HG03457 (cell line): Measurements from ENCODE around the gene ZNF580.

ENCODE experiments used
- ATAC-seq: cut with Tn5 transposase; IDR thresholded peaks from one replicate; pipeline ENCODE4 v1.9.1; 2021; ENCODE audit warnings: moderate number of reproducible peaks; ENCODE audit not compliant: unreplicated experiment

The ZNF580 gene

DNA sequence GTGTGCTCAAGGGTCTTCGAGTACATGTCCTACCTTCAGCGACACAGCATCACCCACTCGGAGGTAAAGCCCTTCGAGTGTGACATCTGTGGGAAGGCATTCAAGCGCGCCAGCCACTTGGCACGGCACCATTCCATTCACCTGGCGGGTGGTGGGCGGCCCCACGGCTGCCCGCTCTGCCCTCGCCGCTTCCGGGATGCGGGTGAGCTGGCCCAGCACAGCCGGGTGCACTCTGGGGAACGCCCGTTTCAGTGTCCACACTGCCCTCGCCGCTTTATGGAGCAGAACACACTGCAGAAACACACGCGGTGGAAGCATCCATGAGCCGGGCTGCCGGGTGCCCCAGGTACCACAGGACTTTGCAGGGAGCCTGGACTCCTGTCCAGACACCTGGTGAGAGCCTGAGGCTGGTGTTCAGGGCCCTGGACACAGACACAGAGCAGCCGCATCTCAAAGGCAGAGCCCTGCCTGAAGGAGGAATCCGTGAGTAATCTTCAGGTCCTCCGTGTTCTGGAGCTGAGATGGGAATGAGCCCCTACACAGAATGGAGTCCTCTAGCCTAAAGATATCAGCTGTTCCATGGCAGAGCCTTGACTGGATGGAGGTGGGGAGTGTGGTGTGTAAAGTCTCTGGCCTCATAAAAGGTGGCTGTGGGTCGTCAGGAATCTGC lies 4.2 kb downstream of the ZNF580 start:
- no peak for ATAC-seq

DNA sequence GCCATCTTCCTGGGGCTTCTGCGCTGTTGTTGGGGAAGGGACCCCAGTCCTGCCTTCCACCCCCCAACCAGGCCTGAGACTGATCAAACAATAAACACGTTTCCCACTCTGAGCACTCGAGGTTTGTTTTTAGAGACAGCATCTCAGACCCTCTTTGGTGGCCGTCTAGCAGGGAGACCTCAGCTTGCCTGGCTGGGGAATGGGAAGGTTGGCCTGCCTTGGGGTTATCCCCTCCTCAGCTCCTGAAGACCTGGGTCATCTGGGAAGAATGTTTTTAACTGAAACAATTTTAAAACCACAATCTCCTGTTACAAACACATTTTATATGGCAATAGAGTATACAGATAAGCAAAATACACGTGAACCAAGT lies 4.7 kb downstream of the ZNF580 start:
- ATAC-seq = no peak

DNA sequence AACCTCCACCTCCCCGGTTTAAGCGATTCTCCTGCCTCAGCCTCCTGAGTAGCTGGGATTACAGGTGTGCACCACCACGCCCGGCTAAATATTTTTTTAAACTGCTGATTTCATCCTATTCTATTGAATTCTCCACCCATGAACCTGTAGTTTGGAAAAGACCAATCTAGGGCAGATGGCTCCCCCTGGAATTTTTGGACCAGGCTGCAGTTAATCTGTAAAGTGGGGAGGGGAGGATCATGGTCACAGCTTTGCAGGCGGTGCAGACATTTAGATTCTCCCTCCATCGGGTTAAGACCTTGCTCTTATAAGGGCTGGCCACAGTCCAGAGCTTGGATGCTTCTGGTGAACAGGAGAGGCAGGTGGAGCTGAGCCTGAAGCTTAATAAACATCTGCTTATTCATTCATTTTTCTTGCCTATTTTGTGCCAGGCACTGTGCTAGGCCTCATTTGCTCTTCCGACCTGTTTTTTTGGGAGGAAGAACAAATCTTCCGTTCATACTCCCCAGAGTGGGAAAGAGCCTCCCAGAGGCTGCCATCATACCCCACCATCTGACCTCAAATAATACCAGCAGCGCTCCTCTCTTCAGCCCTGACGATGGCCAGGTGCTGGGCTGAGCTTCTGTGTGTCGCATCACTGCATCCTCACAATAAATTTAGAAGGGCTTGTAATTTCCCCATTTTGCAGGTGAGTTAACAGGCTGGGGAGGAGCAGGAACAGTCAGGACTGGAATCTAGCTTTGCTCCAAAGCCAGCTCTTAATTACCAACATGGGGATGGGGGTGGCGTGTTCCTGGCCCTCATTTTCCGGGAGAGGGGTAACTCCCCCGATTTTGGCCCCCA lies 6.3 kb downstream of the ZNF580 start:
- no peak for ATAC-seq

DNA sequence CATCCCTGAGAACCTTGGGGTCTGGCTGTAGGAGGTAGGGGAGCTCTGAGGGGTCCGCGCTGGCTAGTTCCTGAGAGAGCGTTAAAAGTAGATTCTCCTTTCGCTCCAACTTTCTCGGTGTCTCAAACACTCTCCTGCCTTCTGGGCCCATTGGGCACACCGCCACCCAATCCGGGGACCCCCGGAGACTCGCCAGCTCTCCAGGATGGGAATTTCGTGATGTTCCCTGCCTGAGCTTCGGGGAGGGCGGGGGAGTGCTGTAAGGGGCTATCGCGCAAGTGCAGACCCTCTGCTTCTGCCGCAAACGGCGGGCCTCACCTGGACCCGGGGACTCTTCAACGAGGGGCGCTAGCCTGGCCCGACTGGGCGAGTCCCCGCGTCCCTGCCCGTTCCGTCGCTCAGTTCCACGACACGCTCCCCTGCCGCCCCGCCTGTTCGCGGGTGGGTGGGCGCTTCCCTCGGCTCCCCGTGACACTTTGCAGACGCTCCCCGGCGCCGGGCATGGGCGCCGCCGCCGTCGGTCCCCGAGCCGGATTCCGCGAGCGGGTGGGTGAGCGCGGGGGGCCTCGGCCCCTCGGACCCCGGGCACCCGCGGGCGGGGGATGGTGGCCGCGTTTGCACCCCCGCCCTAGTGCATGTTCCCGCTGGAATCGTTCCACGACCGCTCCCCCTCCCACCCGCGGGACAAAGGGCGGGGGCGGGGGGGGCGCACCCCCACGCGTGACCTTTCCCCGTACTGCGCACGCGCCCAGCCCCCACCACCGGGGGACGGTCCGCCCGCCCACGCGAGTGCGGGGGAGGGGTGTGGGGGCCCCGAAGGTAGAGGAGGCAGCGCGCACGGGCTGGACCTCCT lies 7.2 kb downstream of the ZNF580 start, which contains the start of gene CCDC106:
Gene CCDC106 (plus strand): TSS at position 481 of the 853 bp plus-strand sequence. CDS start 835 bp downstream, outside the sequence.
- no peak for ATAC-seq

DNA sequence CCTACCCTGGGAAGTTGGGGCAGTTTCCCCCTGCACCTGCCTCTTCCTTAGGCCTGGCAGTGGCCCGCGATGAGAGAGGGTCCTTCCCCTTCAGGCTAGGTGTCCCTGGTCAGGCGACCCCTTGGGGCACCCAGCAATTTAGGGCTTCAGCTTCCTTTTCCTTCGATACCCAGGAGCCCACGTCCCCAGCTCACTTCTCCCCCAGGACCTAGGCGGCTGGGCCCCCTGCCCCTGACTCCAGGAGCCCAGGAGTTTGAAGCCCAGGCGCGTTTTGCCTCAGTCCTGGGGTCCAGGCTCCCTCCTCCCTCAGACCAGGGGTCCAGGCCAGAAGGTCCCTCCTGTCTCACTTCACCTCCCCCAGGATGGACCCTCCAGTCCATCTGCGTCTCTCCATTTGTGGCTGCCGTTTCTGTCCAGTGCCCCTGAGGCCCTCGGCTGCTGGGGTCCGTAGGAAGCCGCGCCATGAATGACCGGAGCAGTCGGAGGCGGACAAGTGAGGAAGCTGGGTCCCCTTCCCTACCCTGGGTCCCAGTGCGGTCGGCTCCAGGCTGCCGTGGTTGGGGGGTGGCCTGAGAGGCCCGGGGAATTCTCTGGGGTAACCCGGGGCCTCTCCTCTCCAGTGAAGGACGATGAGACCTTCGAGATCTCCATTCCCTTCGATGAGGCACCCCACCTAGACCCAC lies 7.9 kb downstream of the ZNF580 start:
- ATAC-seq = no peak

DNA sequence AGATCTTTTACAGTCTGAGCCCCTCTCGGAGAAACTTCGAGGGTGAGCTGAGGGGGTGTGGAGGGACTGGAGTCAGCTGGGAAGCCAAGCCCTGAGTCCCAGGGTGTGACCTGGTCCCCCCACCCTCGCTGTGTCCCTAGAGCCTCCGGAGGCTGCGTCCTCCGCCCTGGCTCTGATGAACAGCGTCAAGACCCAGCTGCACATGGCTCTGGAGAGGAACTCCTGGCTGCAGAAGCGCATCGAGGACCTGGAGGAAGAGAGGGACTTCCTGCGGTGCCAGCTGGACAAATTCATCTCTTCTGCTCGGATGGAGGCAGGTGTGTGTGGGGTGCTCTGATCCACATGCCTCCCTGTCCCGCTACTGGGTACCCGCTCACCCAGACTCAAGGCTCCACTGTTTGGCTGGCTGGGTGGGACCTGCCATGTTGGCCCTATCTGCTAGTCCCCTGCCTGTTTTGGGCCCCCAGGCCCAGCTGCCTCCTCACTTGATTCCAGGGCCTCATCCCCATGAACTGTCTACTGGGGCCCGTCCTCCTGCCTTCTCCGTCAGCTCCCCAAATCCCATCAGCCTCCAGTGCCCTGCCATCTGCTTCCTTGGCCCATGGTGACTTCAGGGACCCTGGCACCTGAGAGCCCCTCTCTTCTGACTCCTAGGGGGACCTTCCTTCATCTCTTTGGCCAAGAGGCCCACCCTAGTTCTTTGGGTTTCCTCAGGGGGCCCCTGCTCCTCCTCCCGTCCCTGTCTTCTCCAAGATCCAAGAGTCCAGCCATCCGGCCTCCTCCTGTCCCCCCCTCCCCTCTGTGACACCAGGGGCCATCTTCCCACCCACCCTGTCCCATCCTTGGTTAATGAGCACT lies 8.7 kb downstream of the ZNF580 start:
- no peak for ATAC-seq

DNA sequence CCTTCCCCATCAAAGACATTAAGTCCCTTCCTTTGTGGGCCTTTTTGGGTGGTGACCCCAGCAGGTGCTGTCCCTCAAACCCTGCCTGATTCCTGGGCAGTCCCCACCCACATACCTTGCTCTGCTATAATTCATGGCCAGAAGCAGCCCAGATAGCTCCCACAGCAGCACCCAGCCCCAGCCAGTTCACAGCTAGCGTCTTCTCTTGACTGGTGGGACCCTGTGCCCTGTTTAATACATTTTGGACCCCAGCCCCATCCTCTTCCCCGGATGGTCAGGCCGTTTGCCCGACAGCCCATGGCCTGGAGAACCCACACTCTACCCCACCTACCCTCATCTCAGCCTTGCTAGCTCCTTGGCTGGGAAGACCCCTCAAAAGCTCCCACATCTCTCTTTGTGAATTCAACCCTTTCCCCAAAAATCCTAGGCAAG lies 9.3 kb downstream of the ZNF580 start:
- ATAC-seq = no peak

DNA sequence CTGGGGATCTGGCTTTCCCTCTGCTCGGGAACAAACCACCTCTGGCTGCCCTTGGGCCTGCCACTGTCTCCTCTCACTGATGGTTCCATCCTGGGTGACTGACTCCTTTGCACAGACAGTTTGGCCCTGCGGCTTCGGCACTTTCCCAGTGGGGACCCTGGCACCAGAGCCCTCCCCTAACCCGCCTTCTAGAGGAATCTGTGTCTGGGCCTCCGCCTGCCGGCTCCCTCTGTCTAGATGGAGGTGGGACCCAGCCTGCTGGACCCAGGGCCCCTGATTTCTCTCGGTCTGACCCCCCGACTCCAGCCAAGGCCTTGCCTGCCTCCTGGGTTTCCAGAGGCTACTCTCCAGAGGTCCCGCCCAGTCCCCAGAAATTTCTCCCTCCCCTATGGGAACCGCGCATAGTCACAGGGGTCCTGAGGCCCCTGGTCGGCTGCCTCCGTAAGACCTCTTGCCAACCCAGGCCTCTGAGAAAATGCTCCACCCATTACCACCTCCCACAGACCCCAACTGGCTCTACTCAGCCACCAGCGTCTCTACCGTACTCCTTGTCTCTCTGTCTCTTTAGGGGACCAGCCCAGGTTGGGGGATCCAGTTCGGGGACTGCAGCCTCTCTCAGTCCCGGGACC lies 9.9 kb downstream of the ZNF580 start:
- ATAC-seq = no peak

DNA sequence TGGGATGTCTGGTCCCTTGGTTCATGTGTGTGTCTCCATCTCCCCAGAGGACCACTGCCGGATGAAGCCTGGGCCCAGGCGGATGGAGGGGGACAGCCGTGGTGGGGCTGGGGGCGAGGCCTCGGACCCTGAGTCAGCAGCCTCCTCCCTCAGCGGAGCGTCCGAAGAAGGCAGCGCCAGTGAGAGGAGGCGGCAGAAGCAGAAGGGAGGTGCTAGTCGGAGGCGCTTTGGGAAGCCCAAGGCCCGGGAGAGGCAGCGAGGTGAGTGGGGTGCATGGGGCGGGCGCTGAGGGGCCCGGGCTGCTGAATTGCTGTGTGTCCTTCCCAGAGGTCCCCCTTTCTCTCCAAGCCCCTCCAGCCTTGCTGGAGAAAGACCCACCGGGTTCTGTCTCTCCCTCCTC lies 10.4 kb downstream of the ZNF580 start:
- no peak for ATAC-seq

DNA sequence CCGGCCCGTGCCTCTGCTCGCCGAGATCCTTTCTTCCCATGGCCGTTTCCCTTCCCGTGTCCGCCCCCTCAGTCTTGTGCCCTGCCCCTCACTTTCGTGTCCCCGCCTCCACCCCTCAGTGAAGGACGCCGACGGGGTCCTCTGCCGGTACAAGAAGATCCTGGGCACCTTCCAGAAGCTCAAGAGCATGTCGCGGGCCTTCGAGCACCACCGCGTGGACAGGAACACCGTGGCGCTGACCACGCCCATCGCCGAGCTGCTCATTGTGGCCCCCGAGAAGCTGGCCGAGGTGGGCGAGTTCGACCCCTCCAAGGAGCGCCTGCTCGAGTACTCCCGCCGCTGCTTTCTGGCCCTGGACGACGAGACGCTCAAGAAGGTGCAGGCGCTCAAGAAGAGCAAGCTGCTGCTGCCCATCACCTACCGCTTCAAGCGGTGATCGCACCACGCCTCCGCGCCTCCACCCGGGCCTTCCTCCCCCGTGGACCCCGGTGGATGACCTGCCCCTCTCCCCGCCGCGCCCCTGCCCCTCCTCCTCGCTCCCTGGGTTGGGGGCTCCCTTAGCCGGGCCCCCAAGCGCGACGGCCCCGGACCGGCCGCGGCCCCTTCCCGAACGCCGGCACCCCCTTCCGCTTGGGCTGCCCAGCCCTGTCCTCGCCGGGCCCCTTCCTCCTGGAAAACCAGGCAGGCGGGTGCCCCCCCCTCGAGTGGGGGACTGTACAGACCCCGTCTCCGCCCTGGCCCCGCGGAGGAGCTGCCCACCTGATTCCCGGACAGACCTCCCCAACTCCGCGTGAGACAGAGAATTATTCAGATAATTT lies 11.7 kb downstream of the ZNF580 start:
- no peak for ATAC-seq

DNA sequence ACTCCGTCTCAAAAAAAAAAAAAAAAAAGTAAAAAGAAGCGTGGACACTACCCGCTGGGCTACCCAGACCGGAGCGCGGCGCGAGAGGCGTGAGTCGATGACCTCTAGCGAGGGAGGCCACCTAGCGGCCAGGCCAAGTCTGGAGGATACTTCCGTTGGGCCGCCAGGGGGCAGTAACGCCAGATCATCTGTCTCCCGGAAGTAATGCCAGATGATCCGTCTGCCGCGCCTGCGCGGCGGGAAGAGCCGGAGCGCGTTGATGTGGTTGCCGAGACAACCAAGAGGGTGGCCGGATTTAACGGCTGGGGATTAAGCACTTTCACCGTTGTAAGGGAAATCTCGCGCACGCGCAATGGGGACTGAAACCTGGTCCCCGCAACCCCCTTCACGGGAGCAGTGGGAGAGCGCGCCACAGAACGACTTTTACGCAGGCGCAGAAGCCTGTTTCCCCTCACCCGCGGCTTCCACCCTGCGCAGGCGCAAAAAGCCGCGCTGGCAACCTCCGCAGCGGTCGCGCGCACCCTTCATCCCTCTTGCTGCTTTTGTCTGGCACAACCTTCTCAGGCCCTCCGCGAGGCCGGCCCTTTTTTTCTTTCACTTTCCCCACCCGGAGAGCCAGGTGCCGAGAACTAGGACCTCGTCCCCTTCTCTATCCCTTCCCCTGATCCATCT lies 13.0 kb downstream of the ZNF580 start:
- ATAC-seq = peak; percentile 34

DNA sequence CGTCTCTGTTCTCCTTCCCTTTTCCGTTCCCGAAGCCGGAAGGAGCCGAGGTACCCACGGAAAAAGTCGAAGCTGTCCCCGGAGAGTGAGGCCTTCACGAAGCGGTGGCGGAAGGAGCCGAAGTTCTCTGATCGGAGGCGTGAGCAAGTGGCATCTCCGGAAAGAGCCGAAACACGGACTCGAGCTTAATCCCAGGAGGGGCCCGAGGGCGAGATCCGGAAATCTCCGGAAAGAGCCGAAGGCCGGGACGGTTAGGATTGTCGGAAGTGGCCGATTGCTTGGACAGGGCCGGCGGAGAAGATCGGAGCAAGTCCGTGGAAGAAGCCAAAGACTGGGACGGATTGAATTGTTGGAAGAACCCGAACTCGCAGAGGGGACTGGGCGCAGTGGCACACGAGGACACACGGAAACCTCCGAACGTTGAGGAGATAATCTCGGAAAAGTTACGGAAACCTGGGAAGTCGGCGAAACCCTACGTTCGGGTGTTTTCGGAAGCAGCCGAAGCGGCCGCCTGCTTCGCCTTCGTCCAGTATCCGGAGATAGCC lies 13.6 kb downstream of the ZNF580 start:
- ATAC-seq = peak; percentile 53

DNA sequence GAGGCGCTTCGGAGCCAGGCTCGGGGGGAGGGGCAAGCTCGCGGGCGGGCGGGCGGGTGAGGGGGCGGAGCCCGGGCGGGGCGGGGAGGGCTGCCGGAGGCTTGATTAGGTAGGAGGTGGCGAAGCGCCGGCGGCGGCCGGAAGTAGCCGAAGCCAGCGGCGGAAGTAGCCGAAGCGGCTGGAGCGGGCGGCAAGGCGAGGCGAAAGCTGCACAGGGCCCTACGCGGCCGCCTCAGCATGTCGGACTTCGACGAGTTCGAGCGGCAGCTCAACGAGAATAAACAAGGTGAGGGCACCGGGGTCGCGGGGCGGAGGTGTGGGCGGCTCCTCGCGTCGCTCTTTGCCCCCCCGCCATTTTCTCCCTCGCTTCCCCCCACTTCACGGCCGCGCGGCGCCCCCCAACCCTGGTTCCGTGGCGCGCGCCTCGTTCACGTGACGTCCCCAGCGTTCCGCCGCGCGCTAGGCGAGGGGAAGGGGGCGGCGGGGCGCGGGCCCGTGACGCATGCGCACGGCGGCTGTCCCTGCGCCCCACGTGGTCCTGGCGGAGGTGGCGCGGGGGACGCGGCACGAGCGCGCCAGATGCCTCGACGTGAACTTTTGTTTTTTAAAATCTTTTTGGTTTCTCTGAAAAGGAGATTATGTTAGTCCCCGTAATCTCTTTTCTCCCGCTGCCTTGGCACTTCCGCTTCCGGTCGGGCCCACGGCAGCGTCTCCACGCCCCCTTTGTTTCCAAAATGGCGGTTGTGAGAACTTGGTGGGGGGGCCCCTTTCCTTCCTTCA lies 14.3 kb downstream of the ZNF580 start, which contains the start of gene U2AF2:
Gene U2AF2 (plus strand): TSS at position 168 of the 780 bp plus-strand sequence. CDS start 70 bp downstream, at position 238.
- peak; percentile 23 for ATAC-seq

DNA sequence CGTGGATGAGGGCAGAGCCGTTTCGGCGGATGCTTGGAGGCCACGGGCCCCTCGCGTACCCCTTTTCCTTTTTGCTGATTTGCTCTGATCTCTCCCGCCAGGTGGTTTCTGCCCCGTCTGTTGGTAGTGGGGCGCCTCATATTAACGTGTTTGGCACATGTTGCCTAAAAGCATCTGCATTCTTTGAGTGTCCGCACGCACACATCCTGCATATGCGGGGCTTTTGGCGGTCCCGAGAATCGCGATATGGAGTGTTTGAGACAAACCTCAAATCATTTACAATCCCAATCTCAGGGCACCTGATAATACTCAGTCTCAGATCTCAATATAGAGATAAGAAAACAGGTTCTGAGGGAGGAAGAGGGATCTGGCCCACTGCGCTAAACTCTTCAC lies 14.8 kb downstream of the ZNF580 start:
- ATAC-seq = no peak

DNA sequence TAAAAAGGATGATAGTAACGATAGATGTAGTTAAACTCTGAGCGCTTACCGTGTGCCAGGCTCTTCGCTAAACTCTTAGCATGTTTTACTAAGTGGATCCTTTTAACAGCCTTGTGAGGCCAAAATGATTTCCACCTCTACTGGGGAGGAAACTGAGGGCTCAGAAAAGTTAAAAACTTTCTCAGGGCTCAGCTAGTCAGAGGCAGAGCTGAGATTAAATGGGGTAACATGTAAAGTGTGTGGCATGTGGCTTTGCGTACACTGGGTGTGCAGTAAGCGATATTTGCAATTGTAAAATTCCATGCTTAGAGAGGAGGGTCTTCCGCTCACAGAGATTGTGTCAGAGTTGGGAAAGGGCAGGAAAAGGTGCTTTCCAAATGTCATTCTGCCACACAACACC lies 15.8 kb downstream of the ZNF580 start:
- ATAC-seq = no peak

DNA sequence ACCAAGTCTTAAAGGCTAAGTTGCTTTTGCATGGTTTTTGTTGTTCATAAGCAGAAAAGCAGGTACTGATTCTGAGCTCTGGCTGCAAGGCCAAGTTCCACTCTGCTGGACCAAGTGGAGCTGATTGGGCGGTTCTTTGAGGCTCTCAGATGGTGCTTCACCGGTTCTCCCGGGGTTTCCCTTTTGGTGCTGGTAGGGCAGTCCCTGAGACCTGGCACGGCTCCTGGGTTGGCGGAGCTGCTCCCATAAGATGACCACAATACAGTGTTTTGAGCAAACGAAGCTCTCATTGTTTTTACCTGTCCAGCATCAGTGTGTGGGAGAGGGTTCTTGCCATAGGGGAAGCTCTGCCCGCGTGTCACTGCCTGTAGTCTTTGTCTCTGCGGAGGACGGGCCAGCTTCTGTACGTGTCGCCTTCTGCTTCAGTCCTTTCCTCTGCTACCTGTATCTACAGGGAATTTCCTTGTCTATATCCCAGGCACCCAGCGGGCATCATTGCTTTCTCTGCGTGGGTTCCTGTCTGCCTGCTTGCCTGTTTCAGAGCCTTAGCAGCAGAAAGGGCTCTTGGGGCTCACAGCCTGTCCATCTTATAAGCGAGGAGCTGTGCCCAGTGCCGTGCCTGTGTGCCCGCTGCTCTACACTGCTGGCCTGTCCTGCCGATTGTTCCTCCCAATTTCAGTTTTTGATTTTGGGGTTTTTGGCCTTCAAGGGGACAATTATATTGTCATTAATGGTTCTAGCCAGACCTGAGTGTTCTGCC lies 16.4 kb downstream of the ZNF580 start:
- no peak for ATAC-seq
